Pancreas (tissue), 10 donors: ENCODE data around the gene GATB. TPM values are rescaled to one million over a fixed set of nuclear protein-coding genes. Genes with fewer than 3 reads are reported as not detected.

Source experiments
- ATAC-seq, 4 donors: fragments of 200-7000 bp; cut with Tn5 transposase; one replicate each; pipeline versions ENCODE4 v1.8.0 to v1.9.1; 2020; ENCODE audit warnings: mild to moderate bottlenecking in 4 of 4, moderate library complexity in 4 of 4
- DNase-seq, 6 donors: peaks; one replicate each; pipeline ENCODE4 v3.0.0-alpha.2; 2020
- FAIRE-seq: peaks from 2 replicates; lab custom pipeline; 2012; peaks lifted over from hg19 to GRCh38; lab: Jason Lieb, UNC
- H3K27ac ChIP-seq, 4 donors: fragments of 200-600 bp; sonication (generic); 1 replicate in 3 of 4; 2 replicates in 1 of 4; pipeline versions ENCODE4 v1.5.0 to v1.8.0; 2020
- H3K27me3 ChIP-seq, 4 donors: fragments of 200-600 bp; one replicate each; pipeline ENCODE4 v1.8.0; 2021
- H3K36me3 ChIP-seq, 3 donors: fragments of 200-600 bp; sonication (generic) in 1 of 3; one replicate each; pipeline versions ENCODE4 v1.5.0 to v1.8.0; 2020 to 2021
- H3K4me1 ChIP-seq, 3 donors: fragments of 200-600 bp; one replicate each; pipeline ENCODE4 v1.8.0; 2021
- H3K4me3 ChIP-seq, 4 donors: fragments of 200-600 bp; sonication (generic) in 2 of 4; one replicate each; pipeline versions ENCODE4 v1.5.0 to v1.8.0; 2020 to 2021
- H3K9me3 ChIP-seq, 4 donors: fragments of 200-600 bp; one replicate each; pipeline ENCODE4 v1.8.0; 2021
- WGBS, 2 donors: extraction: QIAGEN DNeasy Blood & Tissue Kit; methylation state at CpG; one replicate each; pipeline ENCODE4 v1.1.7; 2013; 5-methylcytosine and 5-hydroxymethylcytosine counted together
- intact Hi-C, 3 donors: fragments of 100-400 bp; cut with DNase I; formaldehyde crosslinking; loops; one replicate each; pipeline versions ENCODE4 v1.11.1 to v1.14.2; 2022
- polyA plus RNA-seq, 2 donors: library from polyadenylated mRNA; stranded (reverse); fragments of 200-250 nt; gene quantifications; one replicate each; pipeline ENCODE4 v1.2.3, GENCODE V29; 2013
- total RNA-seq, 6 donors: library from RNA; stranded (reverse); fragmentation: NEBNext Ultra II Directional in 4 of 6; extraction: Animal tissue kit (Norgen Biotek cat#: 25700) in 4 of 6; gene quantifications; one replicate each; pipeline versions ENCODE4 v1.2.1 to v1.2.4, GENCODE V29; 2021 to 2023
- TF ChIP-seq, protein P1 (sequence below), 4 donors: fragments of 200-600 bp; sonication (generic) in 3 of 4; IDR thresholded peaks; one replicate each; pipeline versions ENCODE4 v1.5.0 to v1.8.0; 2021; ENCODE audit warnings: antibody characterized with exemption in 4 of 4
- donor health status: healthy with polysubstance abuse.
- donor health status: DM: no; HTN: no; CAD: no; lungs with moderate emphysema.
- donor health status: DM: no; HTN: no; CAD: no.
- donor health status: control.
- donor health status: control.
- donor health status: Bipolar disorder and iron deficiency.
- donor health status: DM: yes; HTN: yes; CAD: no.
- donor health status: DM: no; HTN: no; CAD: no.
- donor health status: DM: no; HTN: no; CAD: no.
- donor health status: DM: yes; HTN: yes; CAD: no.

Gene GATB
- total and polyA plus RNA-seq, 8 donors: 1.8 to 10.0 (median 6.5) TPM

- no peaks in the 10 kb centered on the region for H3K9me3 ChIP-seq
- no peak overlapping the region for H3K4me3 ChIP-seq
- DNase-seq (no peak), FAIRE-seq (no peak), ATAC-seq (no peak)
- intact Hi-C loops: no loop called here
- H3K4me1 ChIP-seq: no peaks in the 10 kb centered on the region
- WGBS, 2 donors: 42 to 63% methylated on average over 1 of the region's 1 CpG
- TF ChIP-seq, protein P1, sequence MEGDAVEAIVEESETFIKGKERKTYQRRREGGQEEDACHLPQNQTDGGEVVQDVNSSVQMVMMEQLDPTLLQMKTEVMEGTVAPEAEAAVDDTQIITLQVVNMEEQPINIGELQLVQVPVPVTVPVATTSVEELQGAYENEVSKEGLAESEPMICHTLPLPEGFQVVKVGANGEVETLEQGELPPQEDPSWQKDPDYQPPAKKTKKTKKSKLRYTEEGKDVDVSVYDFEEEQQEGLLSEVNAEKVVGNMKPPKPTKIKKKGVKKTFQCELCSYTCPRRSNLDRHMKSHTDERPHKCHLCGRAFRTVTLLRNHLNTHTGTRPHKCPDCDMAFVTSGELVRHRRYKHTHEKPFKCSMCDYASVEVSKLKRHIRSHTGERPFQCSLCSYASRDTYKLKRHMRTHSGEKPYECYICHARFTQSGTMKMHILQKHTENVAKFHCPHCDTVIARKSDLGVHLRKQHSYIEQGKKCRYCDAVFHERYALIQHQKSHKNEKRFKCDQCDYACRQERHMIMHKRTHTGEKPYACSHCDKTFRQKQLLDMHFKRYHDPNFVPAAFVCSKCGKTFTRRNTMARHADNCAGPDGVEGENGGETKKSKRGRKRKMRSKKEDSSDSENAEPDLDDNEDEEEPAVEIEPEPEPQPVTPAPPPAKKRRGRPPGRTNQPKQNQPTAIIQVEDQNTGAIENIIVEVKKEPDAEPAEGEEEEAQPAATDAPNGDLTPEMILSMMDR (IDR thresholded peaks at IDR 0.05): no peak
- H3K36me3 ChIP-seq: no peaks in the 10 kb centered on the region
- no peak overlapping the region for H3K27ac ChIP-seq
- no peaks in the 10 kb centered on the region for H3K27me3 ChIP-seq
These were observed 9.3 kb upstream of the GATB start for GRCh38 chr4:151770154-151770553.

GRCh38 chr4:151768835-151769234, 8.0 kb upstream of the GATB start:
- H3K4me3 ChIP-seq: no peak overlapping the region
- FAIRE-seq (no peak), ATAC-seq (no peak), DNase-seq (no peak)
- intact Hi-C loops: no loop called here
- TF ChIP-seq, protein P1 (IDR thresholded peaks at IDR 0.05): no peak
- WGBS, 2 donors: 59 to 71% methylated on average over 2 of the region's 2 CpGs
- H3K27me3 ChIP-seq: no peaks in the 10 kb centered on the region
- no peaks in the 10 kb centered on the region for H3K36me3 ChIP-seq
- H3K9me3 ChIP-seq: no peaks in the 10 kb centered on the region
- H3K4me1 ChIP-seq: no peaks in the 10 kb centered on the region
- no peak overlapping the region for H3K27ac ChIP-seq

- TF ChIP-seq, protein P1 (IDR thresholded peaks at IDR 0.05): no peak
- WGBS, 2 donors: 46 to 60% methylated on average over 4 of the region's 4 CpGs
- Histone ChIP-seq H3K27me3 (no peaks in the 10 kb centered on the region), H3K36me3 (no peaks in the 10 kb centered on the region), H3K27ac (no peak overlapping the region), H3K9me3 (no peaks in the 10 kb centered on the region), H3K4me1 (no peaks in the 10 kb centered on the region), H3K4me3 (no peak overlapping the region)
- ATAC-seq (no peak), FAIRE-seq (no peak), DNase-seq (no peak)
- intact Hi-C loops: no loop called here
These were observed 5.9 kb upstream of the GATB start for GRCh38 chr4:151766691-151767090.

DNA sequence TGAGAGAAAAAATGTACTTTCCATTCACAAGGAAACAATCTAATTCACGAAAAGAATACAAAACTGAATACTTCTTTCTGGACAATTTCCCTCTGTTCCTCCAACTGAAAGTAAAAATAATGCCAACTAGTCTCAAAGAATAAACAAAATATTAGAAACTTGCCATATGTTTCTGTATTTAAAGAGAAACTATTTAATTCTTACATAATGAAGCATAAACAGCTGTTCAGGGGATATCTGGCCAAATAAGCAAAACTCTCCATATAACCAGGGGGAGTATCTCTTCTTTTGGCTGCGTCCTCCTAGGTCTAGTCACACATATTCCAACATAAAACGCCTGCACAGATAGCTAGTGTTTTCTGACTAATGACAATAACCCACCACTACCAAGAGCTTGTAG, 805 bp downstream of the GATB start:
- DNase-seq (no peak), FAIRE-seq (no peak), ATAC-seq (no peak)
- H3K4me3 ChIP-seq: peak overlapping the region in 3 of 4 donors; percentile 61 to 85 (median 66)
- intact Hi-C loops: no loop called here
- no peaks in the 10 kb centered on the region for H3K27me3 ChIP-seq
- no peak overlapping the region for H3K27ac ChIP-seq
- H3K4me1 ChIP-seq: peaks cover 0 to 10% (median 5%) of the 10 kb centered on the region in 3 donors
- H3K9me3 ChIP-seq: no peaks in the 10 kb centered on the region
- WGBS, 2 donors: 20% methylated on average over 3 of the region's 3 CpGs
- H3K36me3 ChIP-seq: peaks cover 0 to 8% (median 0%) of the 10 kb centered on the region in 3 donors
- TF ChIP-seq, protein P1 (IDR thresholded peaks at IDR 0.05): no peak

- TF ChIP-seq, protein P1 (IDR thresholded peaks at IDR 0.05): no peak
These were observed 7.8 kb downstream of the GATB start for GRCh38 chr4:151753056-151753455.

More at GRCh38 chr4:151753056-151753455, 7.8 kb downstream of the GATB start:
- Histone ChIP-seq H3K9me3 (no peaks in the 10 kb centered on the region), H3K36me3 (peaks cover 0 to 8% (median 0%) of the 10 kb centered on the region in 3 donors), H3K27me3 (no peaks in the 10 kb centered on the region), H3K4me3 (no peak overlapping the region), H3K27ac (no peak overlapping the region), H3K4me1 (no peaks in the 10 kb centered on the region)
- no peak for FAIRE-seq
- intact Hi-C loops: no loop called here
- 91 to 98% methylated on average over 5 of the region's 5 CpGs for WGBS, 2 donors
- no peak for ATAC-seq
- no peak for DNase-seq
